GM21447 (cell line): ENCODE results near the gene TNIK.
"Not testable (repeated sequence)": the region's sequence is repeated elsewhere in the genome, so short reads cannot be mapped to it uniquely, and the experiment has no call there.

Experiments used
- ATAC-seq: cut with Tn5 transposase; IDR thresholded peaks from one replicate; pipeline ENCODE4 v1.9.1; 2021; ENCODE audit not compliant: unreplicated experiment

Gene TNIK

GRCh38 chr3:171317171-171317570, 143.0 kb downstream of the TNIK start:
- no peak for ATAC-seq

GRCh38 chr3:171315919-171316318, 144.3 kb downstream of the TNIK start:
- no peak for ATAC-seq

GRCh38 chr3:171315101-171315500, 145.1 kb downstream of the TNIK start:
- ATAC-seq, result no peak

- ATAC-seq, result no peak
Observed at GRCh38 chr3:171314341-171314740, 145.9 kb downstream of the TNIK start.

- ATAC-seq, result no peak
Observed at GRCh38 chr3:171313702-171314101, 146.5 kb downstream of the TNIK start.

- no peak for ATAC-seq
Observed at GRCh38 chr3:171312741-171313140, 147.5 kb downstream of the TNIK start.

GRCh38 chr3:171311784-171312183, 148.4 kb downstream of the TNIK start:
- ATAC-seq, result no peak

- no peak for ATAC-seq
Observed at GRCh38 chr3:171309906-171310359, 150.3 kb downstream of the TNIK start.

- ATAC-seq, result no peak
Observed at GRCh38 chr3:171307988-171308387, 152.2 kb downstream of the TNIK start.

- no peak for ATAC-seq
Observed at GRCh38 chr3:171307046-171307585, 153.1 kb downstream of the TNIK start.

- ATAC-seq, result no peak
Observed at GRCh38 chr3:171306631-171307030, 153.6 kb downstream of the TNIK start.

GRCh38 chr3:171305823-171306222, 154.4 kb downstream of the TNIK start:
- ATAC-seq, result not testable (repeated sequence)

GRCh38 chr3:171304498-171304897, 155.7 kb downstream of the TNIK start:
- ATAC-seq, result not testable (repeated sequence)

GRCh38 chr3:171304017-171304416, 156.2 kb downstream of the TNIK start:
- not testable (repeated sequence) for ATAC-seq

- no peak for ATAC-seq
Observed at GRCh38 chr3:171301998-171302397, 158.2 kb downstream of the TNIK start.

GRCh38 chr3:171301002-171301401, 159.2 kb downstream of the TNIK start:
- ATAC-seq, result no peak

GRCh38 chr3:171297951-171298350, 162.3 kb downstream of the TNIK start:
- ATAC-seq, result no peak

GRCh38 chr3:171297207-171297606, 163.0 kb downstream of the TNIK start:
- no peak for ATAC-seq

GRCh38 chr3:171295484-171296373, 164.5 kb downstream of the TNIK start:
- ATAC-seq, result no peak

GRCh38 chr3:171293142-171293782, 166.9 kb downstream of the TNIK start:
- peak; percentile 64 for ATAC-seq

- no peak for ATAC-seq
Observed at GRCh38 chr3:171290680-171291079, 169.5 kb downstream of the TNIK start.

- ATAC-seq, result no peak
Observed at GRCh38 chr3:171289291-171289690, 170.9 kb downstream of the TNIK start.
